Activated T-cell treated with anti-CD3 and anti-CD28 coated beads, Interleukin-2, amount 50 U/mL, for 24 hours (primary cell): Measurements from ENCODE around the gene GTPBP3.

Source experiments
- DNase-seq: peaks from one replicate; pipeline ENCODE4 v3.0.0-alpha.2; 2020
- H3K27ac Mint-ChIP-seq: 2 replicates; pipeline ENCODE4 v1.8.0; 2020; ENCODE audit warnings: mild to moderate bottlenecking, mixed read lengths
- H3K27me3 Mint-ChIP-seq: 2 replicates; pipeline ENCODE4 v1.8.0; 2020; ENCODE audit warnings: mixed read lengths
- H3K36me3 Mint-ChIP-seq: 2 replicates; pipeline ENCODE4 v1.8.0; 2020; ENCODE audit warnings: low read depth, mixed read lengths
- H3K4me1 Mint-ChIP-seq: 2 replicates; pipeline ENCODE4 v1.8.0; 2020; ENCODE audit warnings: low read depth, mixed read lengths
- H3K4me3 Mint-ChIP-seq: 2 replicates; pipeline ENCODE4 v1.8.0; 2020; ENCODE audit warnings: mild to moderate bottlenecking, moderate library complexity, mixed read lengths
- H3K9me3 Mint-ChIP-seq: 2 replicates; pipeline ENCODE4 v1.8.0; 2020; ENCODE audit warnings: mixed read lengths

GTPBP3 gene

DNA sequence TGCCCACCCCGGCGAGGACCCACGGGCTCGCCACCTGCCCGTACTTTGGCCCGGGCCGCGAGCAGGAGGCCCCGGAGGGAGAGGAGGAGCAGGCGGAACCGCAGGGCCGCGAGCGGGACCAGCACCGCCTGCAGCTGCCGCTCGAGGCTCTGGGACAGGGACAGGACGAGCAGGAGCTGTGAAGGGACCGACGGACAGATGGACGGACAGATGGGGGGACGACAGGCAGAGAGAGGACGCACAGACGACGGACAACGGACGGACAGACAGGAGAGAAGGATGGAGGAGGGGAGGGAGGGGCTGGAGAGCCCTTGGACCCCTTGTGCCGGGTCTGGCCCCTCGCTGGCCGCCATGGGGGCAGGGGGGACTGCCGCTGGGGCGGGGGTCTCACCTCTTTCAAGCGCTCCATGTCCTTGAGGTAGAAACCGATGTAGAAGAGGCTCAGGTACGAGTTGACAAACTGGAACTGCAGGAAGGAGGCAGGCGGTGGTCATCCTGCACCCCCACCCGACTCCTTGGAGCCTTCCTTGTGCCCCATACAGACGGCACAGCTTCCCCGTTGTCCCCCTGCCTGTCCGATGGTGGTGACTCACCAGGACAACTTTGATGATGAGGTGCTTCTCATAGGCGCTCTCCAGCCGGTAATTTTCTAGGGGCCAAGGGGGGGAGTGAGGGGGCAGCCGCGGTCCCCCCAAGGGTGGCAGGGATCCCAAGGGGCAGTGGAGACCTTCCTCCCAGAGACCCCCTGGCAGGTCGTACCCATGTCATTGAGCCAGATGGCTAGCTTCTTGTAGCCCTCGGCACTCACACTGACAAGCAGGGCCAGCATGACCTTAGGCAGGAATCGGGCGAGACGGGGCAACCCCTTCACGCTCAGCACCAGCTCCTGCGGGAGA is 7.7 kb upstream of the GTPBP3 start:
- Mint-ChIP-seq H3K27ac (no peak overlapping the region), H3K9me3 (no peaks in the 10 kb centered on the region), H3K36me3 (peaks cover 1% of the 10 kb centered on the region), H3K4me3 (no peak overlapping the region), H3K4me1 (peaks cover 23% of the 10 kb centered on the region), H3K27me3 (no peaks in the 10 kb centered on the region)
- DNase-seq: no peak

DNA sequence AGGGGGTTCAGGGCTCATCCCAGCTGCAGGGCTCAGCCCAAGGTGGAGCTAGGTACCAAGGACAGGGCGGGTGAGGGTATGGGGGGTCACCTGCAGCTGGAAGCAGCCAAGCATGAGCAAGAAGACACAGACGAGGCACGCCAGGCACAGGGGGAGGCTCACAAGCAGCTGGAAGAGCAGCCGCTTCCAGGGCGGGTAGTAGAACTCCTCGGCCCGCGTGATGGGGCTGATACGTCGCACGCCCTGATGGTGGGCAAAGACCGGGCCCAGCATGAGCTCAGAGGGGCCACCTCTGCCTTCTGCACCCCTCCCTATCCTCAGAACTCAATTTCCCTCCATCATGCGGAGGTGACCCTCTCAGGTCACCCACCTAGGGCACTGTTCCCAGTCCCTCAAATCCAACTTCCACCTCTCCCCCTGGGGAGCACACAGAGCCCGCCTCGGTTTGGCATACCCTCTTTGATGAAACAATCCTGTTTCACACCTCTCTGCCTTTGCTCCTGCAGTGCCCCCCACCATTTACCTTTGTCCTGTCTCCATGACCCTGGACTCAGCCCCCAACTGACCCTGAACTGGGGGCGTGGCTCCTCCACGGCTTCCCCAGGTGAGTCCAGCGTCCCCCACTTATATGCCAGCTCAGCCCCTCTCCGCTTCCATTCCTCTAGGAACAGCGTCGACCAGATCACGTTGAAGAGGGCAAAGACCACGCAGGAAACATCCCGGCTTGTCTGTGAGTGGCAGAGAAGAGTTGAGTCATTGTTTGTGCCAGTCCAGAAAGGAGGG is 6.9 kb upstream of the GTPBP3 start:
- H3K9me3 Mint-ChIP-seq: no peaks in the 10 kb centered on the region
- H3K4me1 Mint-ChIP-seq: peaks cover 31% of the 10 kb centered on the region
- no peak overlapping the region for H3K4me3 Mint-ChIP-seq
- H3K27ac Mint-ChIP-seq: no peak overlapping the region
- no peak for DNase-seq
- H3K27me3 Mint-ChIP-seq: no peaks in the 10 kb centered on the region
- peaks cover 1% of the 10 kb centered on the region for H3K36me3 Mint-ChIP-seq

DNA sequence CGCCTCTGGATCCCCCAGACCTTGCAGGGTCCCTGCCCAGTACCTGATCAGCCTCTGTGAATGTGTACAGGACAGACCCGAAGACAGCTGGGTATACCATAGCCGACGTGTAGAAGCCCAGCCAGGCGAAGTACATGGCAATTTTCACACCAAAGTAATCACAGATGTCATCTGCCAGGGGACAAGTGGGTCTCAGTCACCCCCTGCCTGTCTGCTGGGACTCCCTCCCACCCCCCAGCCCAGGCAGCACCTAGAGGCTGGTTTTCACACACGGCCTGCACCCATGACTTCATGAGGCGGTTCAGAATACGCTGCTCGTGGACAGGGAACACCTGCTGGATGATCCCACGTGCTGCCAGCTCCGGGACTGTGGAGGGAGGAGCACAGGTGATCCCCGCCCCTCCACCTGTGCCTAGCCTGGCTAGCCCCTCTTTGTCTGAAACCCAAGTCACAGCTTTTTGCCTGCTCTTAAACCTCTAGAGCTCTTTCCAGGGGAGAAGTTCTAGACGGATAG is 6.3 kb upstream of the GTPBP3 start:
- no peaks in the 10 kb centered on the region for H3K9me3 Mint-ChIP-seq
- H3K27ac Mint-ChIP-seq: no peak overlapping the region
- H3K4me1 Mint-ChIP-seq: peaks cover 33% of the 10 kb centered on the region
- peaks cover 1% of the 10 kb centered on the region for H3K36me3 Mint-ChIP-seq
- no peak overlapping the region for H3K4me3 Mint-ChIP-seq
- no peak for DNase-seq
- no peaks in the 10 kb centered on the region for H3K27me3 Mint-ChIP-seq

DNA sequence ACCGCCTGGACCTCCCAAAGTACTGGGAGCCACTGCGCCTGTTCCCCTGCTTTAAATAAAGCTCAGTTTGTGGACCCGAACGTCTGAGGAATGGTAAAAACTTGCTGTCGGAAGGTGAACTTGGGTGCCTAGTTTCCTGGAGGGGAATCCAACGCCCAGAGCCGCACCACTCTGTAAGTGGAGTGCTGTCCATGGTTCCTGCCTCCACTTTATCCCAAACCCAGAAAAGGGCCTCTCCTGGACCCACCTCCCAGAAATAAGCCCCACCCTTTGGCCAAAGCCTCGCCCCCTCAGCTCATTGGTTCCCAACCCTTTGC is 5.0 kb upstream of the GTPBP3 start:
- Mint-ChIP-seq H3K36me3 (peaks cover 9% of the 10 kb centered on the region), H3K27me3 (no peaks in the 10 kb centered on the region), H3K4me1 (peaks cover 42% of the 10 kb centered on the region), H3K27ac (no peak overlapping the region), H3K4me3 (no peak overlapping the region), H3K9me3 (no peaks in the 10 kb centered on the region)
- DNase-seq: no peak

DNA sequence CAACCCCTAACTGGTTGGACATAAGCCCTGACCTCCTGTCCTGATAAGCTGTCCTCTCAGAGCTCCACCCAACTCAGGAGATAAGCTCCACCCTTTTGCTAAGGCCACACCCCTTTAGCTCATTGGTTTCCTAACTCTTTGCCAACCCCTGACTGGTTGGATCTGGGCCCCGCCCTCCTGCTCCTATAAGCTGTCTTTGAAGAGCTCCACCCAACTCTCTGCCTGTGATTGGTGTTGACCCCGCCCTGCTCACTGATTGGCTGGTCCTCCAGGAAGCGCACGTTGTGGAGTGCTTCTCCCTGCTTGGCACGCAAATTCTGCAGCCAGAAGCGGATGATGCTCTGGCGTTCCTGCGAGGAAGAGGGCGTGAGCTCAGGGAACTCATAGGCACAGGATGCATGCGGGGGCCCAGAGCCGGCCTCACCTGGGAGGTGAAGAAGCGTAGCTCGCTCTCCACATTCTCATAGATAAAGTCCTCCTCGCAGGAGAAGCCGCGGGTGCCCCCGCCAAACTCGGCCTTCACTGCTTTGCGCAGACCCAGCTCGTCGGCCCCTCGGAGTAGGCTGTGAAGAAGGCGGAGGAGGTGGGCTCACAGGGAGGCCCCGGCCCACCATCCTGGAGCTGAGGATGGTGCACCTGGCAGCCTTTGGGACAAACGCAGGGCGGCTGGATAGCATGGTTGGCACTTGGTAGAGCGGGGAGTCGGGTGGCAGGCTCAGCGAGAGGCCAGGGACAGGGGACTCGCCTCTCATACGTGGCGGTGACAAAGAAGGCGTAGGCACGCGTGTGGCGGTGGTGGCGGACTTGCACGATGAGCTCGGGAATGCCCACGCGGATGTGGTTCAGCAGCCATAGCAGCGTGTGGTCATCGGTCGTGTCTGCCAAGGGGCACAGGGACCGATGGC is 4.4 kb upstream of the GTPBP3 start:
- peaks cover 41% of the 10 kb centered on the region for H3K4me1 Mint-ChIP-seq
- no peaks in the 10 kb centered on the region for H3K27me3 Mint-ChIP-seq
- H3K9me3 Mint-ChIP-seq: no peaks in the 10 kb centered on the region
- no peak overlapping the region for H3K27ac Mint-ChIP-seq
- no peak for DNase-seq
- H3K4me3 Mint-ChIP-seq: peak overlapping the region; percentile 38
- H3K36me3 Mint-ChIP-seq: peaks cover 15% of the 10 kb centered on the region

DNA sequence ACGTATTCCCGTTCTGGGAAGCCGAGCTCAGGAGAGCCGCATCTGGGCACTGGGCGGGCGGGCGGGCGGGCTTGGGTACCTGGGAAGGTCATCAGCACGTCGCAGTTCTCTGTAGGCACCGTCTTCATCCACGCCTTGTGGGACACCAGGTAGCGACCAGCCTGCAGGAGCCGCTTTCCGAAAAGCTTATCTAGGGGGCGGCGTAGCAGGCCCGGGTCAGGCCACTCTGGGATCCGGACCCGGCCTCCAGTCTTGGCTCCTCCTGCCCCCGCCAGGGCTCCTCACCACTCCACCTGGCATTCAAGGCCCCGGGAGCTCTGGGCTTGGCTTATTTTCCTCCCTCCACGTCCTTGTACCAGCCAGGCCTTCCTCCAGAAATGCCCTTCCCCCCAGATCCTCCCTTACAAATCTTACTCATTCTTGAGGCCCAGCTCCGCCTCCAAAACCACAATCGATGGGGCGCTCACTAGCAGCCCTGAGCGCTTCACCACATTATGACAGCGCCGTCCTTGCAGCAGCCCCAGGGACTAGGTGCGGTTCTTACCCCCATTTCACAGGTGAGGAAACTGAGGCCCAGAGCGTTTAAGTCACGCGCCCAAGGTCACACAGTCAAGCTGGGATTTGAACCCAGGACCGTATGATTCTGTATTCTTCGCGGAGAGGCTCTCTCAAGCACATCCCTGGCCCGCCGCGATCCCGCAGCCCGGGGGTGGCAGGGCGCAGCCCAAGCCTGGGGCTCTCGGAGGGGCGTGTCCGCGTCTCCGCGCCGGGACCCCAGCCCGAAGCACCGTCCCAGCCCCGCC is 3.5 kb upstream of the GTPBP3 start:
- DNase-seq: peak; percentile 81
- Mint-ChIP-seq H3K36me3 (peaks cover 24% of the 10 kb centered on the region), H3K4me1 (peaks cover 49% of the 10 kb centered on the region), H3K27ac (peak overlapping the region; percentile 84), H3K27me3 (no peaks in the 10 kb centered on the region), H3K9me3 (no peaks in the 10 kb centered on the region), H3K4me3 (peak overlapping the region; percentile 81)

DNA sequence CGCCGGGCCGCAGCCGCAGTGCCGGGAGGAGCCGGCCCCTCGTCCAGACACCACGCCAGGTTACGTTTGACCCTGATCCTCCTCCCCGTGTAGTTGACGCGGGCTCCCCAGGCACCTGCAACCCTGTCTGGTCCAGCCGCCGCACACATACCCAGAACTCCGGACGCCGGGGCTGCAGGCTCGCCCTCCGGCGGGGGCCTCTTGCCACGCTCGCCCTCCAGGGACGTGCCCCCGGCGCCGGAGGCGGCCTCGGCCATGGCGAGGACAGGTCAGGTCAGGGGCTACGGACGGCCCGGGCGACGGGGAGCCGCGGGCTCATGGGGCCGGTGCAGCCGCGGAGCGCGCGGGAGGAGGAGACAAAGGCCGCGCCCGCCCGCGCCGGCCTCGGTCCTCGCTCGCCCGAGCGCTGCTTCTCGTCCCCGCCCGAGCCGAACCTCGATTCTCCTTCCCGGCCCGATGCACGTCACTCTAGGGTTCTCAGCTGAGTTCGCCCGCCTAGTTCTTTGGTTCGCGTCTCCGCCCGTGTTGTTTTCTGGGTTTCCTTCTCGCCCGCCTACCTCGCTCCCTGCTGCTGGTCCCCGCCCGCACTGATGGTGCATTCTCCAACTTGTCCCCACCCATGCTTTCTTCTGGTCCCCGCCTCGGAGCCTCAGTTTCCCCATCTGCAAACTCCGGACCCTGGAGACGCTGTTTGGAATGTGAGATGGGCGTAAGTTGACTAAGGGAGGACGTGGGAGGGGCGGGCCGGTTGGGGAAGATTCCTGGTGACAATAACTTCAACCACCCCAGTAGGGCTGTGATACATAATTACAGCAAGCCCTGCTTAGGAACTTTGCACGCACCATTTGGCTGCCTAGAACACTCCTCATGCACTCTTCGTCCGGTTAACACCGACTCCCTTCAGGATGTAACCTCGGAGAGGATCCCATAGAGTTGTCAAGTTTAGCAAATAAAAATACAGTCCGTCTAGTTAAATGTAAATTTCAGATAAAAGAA is 2.6 kb upstream of the GTPBP3 start, which contains the start of gene ANO8:
Gene ANO8 (minus strand): TSS at position 442 of the 996 bp plus-strand sequence. CDS start 185 bp downstream, at position 257.
- DNase-seq: peak; percentile 97
- no peaks in the 10 kb centered on the region for H3K9me3 Mint-ChIP-seq
- peaks cover 32% of the 10 kb centered on the region for H3K36me3 Mint-ChIP-seq
- H3K27me3 Mint-ChIP-seq: no peaks in the 10 kb centered on the region
- peak within 1 kb of the TSS; percentile 95 for H3K4me3 Mint-ChIP-seq
- H3K4me1 Mint-ChIP-seq: peaks cover 50% of the 10 kb centered on the region
- peak within 1 kb of the TSS; percentile 84 for H3K27ac Mint-ChIP-seq

DNA sequence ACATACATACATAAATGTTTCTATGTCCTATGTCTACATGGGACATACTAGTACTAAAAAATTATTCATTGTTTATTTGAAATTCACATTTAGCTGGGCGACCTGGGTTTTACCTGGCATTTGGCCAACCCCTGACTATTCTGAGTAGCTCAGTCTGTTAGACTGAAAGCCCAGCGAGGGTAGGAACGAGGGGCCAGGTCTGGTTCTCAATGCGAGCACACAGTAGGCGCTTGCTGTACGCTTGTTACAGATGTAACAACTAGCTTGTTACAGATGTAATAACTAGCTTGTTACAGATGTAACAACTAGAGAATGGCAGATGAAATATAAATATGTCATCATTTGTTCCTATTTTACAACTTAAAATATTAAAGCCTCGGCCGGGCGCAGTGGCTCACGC is 1.8 kb upstream of the GTPBP3 start:
- H3K27ac Mint-ChIP-seq: no peak overlapping the region
- H3K36me3 Mint-ChIP-seq: peaks cover 36% of the 10 kb centered on the region
- peaks cover 46% of the 10 kb centered on the region for H3K4me1 Mint-ChIP-seq
- DNase-seq: no peak
- no peaks in the 10 kb centered on the region for H3K9me3 Mint-ChIP-seq
- H3K27me3 Mint-ChIP-seq: no peaks in the 10 kb centered on the region
- peak overlapping the region; percentile 95 for H3K4me3 Mint-ChIP-seq

DNA sequence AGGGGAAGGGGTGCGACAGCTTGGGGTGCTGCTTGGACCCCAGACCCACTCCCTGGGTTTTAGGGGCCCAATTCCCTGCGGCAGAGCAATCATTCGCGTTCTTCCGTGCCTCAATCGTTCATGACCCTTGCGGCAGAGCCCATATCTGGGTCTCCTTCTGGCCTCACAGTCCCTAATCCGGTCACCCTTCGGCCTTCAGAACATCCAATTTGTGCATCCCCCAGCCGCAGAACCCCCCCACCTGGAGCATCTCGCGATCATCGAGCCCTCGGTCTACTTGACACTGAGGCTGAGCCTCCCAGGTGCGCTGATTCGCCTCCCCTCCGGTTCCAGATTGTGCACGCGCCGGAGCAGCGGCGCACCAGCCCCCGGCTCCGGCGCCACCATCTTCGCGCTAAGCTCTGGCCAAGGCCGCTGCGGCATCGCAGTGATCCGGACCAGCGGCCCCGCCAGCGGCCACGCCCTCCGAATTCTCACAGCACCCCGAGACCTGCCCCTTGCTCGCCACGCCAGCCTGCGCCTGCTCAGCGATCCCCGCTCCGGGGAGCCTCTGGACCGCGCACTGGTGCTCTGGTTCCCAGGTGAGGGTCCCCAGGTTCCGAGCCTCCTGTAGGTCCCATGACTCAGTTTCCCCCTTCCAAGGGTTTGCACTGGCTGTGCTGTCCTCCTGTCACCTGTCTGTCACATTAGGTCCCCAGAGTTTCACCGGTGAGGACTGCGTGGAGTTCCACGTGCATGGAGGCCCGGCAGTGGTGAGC is 501 bp downstream of the GTPBP3 start:
- DNase-seq: no peak
- H3K27me3 Mint-ChIP-seq: no peaks in the 10 kb centered on the region
- peak overlapping the region; percentile 95 for H3K4me3 Mint-ChIP-seq
- peaks cover 43% of the 10 kb centered on the region for H3K4me1 Mint-ChIP-seq
- H3K27ac Mint-ChIP-seq: peak overlapping the region; percentile 98
- peaks cover 53% of the 10 kb centered on the region for H3K36me3 Mint-ChIP-seq
- no peaks in the 10 kb centered on the region for H3K9me3 Mint-ChIP-seq

DNA sequence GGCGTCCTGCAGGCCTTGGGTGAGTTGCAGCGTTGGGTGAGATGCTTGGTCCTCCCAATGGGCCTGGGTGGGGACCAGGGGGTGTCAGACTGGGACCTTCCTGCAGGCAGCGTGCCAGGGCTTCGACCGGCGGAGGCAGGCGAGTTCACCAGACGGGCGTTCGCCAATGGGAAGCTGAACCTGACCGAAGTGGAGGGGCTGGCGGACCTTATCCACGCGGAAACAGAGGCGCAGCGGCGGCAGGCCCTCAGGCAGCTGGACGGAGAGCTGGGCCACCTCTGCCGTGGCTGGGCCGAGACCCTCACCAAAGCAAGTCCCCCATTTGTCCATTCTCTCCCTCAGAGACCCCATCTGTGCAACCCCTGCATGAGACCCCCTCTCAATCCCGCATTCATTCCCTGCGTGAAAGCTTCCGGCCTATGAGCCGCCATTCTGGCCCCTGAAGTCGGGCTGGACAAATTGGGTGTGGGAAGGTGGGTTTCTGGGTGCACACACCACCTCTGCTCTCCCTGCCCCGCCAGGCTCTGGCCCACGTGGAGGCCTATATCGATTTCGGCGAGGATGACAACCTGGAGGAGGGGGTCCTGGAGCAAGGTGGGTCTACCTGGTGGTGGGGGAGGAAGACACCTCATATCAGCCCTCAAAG is 1.2 kb downstream of the GTPBP3 start:
- H3K27ac Mint-ChIP-seq: no peak overlapping the region
- H3K27me3 Mint-ChIP-seq: no peaks in the 10 kb centered on the region
- peak overlapping the region; percentile 95 for H3K4me3 Mint-ChIP-seq
- H3K36me3 Mint-ChIP-seq: peaks cover 54% of the 10 kb centered on the region
- H3K9me3 Mint-ChIP-seq: no peaks in the 10 kb centered on the region
- DNase-seq: no peak
- peaks cover 38% of the 10 kb centered on the region for H3K4me1 Mint-ChIP-seq

DNA sequence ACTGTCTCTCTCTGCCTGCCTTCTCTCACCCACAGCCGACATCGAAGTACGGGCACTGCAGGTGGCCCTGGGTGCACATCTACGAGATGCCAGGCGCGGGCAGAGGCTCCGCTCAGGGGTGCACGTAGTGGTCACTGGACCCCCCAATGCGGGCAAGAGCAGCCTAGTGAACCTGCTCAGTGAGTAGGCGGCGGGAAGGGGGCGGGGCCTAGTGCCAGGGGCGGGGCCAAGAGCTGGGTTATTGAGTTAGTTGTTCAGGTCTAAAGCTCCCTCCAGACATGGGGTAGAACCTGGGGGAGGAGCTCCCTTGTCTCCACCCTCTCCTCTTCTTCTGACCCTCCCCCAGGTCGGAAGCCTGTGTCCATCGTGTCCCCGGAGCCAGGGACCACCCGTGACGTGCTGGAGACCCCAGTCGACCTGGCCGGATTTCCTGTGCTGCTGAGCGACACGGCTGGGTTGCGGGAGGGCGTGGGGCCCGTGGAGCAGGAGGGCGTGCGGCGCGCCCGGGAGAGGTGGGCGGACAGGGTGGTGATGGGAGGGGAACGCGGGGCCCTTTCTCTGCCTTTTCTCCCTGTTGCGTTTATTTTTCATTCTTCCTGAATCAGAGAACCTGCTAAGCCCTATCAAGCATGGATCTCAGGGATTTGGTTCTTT is 1.9 kb downstream of the GTPBP3 start:
- DNase-seq: peak; percentile 68
- peaks cover 33% of the 10 kb centered on the region for H3K4me1 Mint-ChIP-seq
- no peak overlapping the region for H3K27ac Mint-ChIP-seq
- H3K27me3 Mint-ChIP-seq: no peaks in the 10 kb centered on the region
- H3K9me3 Mint-ChIP-seq: no peaks in the 10 kb centered on the region
- peaks cover 59% of the 10 kb centered on the region for H3K36me3 Mint-ChIP-seq
- peak overlapping the region; percentile 95 for H3K4me3 Mint-ChIP-seq
